T-helper 1 cell (primary cell): ENCODE results near the gene GHR.

Source experiments
- DNase-seq, 5 donors: peaks; one replicate each; pipeline ENCODE4 v3.0.0-alpha.2; 2012 to 2020

Gene GHR

DNA sequence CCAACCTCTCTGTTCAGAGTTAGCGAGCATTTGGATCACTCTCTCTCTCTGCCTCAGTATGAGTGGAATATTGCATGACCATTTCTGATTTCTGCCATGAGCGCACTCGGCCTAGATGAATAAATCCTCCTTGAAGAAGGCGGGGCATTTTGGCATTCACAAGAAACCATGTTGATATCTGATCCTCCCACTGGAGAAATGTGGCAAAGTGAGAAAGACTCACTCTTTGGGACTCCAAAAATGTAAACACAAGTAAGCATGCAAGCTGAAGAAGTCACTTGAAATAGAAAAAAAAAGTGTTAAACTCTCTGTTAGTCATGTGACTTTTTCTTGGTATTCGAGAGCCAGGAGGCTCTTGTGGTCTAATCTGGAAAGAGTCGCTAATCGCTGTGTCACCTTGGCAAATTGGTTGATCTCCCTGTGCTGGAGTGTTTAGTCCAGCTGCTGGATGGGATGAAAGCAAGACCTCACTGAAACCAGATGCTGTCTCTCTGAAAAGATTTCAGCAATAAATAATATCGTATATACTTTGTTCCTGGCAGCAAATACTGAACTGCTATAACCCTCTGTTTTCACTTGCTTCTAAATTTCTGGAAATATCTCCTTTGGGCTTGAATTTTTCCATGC lies 95.5 kb downstream of the GHR start:
- no peak for DNase-seq

GRCh38 chr5:42520203-42520602 lies 97.0 kb downstream of the GHR start:
- DNase-seq: no peak

GRCh38 chr5:42520957-42521356 lies 97.7 kb downstream of the GHR start:
- no peak for DNase-seq

DNA sequence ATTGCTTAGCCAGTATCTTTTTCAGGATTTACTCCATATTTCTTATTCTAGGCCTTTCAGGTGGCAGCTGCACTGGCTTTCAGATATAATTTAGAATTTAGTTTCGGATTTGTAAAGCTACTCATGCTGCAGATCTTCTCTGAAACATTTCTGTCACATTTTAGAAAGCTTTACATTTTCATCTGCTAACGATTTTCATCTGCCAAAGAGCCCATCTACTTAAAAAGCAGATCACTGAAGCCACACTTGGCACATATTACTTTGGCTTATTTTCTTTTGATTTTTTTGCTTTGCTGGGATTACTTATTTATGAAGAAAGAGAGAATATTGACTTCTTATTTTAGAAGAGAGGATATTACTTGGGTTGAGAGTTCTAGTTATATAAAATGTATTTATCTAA lies 98.2 kb downstream of the GHR start:
- no peak for DNase-seq

- no peak for DNase-seq
Observed at GRCh38 chr5:42522783-42523182, 99.5 kb downstream of the GHR start.

DNA sequence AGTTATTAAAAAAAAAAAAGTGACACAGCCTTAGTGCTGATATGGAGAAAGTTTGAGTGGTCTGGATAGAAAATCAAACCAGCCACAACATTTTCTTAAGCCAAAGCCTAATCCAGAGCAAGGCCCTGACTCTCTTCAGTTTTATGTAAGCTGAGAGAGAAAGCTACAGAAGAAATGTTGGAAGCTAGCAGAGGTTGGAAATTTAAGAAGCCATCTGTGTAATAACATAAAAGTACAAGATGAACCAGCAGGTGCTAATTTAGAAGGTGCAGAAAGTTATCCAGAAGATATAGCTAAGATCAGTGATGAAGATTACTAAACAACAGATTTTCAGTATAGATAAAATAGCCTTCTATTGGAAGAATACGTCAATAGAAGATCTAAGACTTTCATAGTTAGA lies 102.9 kb downstream of the GHR start:
- DNase-seq: no peak

DNA sequence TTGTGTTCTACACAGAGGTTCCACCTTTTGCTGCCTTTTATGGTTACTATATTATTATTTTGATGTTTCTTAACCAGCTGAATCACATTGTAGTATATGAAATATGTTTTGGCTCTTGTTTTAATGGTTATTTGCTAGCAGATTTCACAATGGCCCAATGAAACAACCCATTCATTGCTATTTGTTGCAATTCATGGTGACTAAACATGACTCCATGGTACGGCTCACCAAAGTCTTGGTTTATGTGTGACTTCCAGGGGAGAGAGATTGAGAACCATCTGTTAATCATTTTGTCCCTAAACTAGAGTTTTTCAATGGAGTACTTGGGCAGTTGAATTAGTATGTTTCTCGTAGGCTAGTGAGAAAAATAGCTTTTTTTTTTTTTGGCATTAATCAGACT lies 108.4 kb downstream of the GHR start:
- no peak for DNase-seq

GRCh38 chr5:42542106-42542505 lies 118.9 kb downstream of the GHR start:
- DNase-seq: no peak

DNA sequence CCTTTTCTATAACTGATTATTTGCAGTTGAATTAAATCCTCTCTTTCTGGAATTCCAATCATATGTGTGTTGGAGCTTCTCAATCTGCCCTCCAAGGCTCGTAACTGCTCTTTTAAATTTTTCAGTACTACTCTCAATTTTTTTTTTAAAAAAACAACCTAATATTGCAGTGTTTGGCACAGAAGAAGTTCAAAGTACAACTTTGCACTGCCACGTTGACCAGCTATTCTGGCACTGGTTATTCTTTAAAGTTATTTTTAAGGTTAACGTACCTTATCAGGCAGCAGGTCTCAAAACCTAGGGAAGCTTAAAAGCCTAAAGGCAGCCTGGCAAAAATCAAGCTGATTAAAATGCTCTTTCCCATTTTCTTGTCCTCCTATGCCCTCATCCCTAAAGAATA lies 120.5 kb downstream of the GHR start:
- DNase-seq: no peak

- no peak for DNase-seq
Observed at GRCh38 chr5:42545038-42545437, 121.8 kb downstream of the GHR start.

DNA sequence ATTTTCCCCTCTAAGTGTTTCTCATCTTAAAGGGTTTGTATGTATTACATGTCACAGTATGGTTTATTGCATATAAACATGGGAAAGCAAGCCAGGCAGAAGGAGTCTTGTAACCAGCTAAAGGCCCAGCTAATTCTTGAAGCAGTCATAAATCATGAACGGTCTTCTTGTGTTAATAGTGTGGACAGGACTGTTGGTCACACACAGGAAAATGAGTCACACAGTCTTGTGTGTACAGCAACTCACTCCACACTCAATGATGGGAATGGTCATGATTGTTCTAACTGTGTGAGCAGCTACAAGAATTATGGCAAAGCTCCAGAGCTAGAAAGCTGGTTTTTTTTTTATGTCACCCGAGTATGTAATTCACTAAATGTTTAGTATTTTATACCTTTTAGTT lies 123.9 kb downstream of the GHR start:
- no peak for DNase-seq

- DNase-seq: no peak
Observed at GRCh38 chr5:42547894-42548293, 124.7 kb downstream of the GHR start.

DNA sequence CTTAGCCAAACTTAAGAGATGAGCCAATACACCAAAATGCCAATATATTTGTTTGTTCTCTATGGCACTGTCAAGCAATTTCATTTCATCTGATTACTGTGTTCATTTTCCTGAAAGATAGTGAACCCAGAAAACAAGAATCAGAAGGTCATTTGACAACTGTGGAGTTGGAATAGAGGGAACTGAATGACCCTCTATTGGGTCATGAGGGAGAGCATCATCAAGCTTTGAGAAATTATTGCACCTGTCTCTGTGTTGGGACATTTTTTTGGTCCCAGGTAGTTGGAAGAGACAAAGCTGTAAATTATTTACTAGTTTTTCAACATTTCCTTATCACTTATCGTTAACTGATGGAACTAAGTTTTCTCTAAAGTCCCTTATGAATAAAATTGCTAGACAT lies 129.4 kb downstream of the GHR start:
- no peak for DNase-seq

DNA sequence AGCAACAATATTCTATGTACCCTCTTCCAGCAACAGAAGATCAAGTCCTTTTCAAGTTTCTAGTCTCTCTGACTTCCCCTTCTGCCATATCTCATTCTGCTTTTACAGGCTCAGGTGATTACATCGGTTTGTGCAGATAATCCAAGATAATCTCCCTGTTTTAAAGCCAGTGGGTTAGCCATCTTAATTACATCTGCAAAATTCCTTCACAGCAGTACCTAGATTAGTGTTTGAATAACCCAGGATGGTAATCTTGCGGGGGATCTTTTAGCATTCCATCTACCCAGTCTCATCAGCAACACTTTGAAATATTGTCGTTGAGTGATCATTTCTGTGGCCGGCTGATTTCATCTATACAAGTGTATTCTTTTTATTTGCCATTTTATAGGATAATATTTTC lies 130.2 kb downstream of the GHR start:
- DNase-seq: no peak

DNA sequence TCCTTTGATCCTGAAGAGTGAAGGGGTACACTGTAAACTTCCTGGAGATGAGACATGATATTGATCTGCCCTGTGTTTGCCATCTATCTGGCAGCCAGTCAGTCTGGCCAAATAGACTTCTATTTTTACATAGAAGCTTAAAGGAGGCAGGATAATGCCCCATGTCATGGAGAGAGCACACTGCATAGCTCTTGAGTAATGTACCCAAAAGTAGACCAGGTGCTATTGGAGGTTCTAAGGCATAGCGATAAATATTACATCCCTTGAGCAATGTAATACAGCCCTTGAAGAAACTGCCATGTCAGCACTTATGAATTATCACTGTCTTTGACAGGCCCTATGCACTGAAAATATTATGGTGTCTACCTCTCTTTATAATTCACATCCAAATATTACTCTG lies 131.8 kb downstream of the GHR start:
- no peak for DNase-seq

GRCh38 chr5:42555797-42556196 lies 132.6 kb downstream of the GHR start:
- DNase-seq: no peak

- DNase-seq: no peak
Observed at GRCh38 chr5:42557689-42558088, 134.4 kb downstream of the GHR start.

DNA sequence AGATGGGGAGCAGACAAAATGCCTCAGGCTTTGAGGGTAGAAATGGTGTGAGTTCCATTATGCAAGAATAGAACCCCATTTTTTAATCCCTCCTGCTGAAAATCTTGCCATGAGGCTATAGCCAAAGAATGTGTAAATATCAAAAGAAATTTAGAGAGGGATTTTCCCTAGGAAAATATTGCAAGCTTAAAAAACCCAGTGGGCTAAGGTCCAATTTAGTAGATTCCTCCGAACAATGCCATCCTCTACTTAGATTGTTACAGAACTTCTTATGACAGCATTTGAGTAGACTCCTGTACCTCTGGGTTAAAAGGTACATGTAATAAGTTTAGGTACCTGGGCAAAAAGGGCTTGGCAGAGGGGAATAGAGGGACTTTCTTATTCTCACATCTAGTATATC lies 138.4 kb downstream of the GHR start:
- no peak for DNase-seq

DNA sequence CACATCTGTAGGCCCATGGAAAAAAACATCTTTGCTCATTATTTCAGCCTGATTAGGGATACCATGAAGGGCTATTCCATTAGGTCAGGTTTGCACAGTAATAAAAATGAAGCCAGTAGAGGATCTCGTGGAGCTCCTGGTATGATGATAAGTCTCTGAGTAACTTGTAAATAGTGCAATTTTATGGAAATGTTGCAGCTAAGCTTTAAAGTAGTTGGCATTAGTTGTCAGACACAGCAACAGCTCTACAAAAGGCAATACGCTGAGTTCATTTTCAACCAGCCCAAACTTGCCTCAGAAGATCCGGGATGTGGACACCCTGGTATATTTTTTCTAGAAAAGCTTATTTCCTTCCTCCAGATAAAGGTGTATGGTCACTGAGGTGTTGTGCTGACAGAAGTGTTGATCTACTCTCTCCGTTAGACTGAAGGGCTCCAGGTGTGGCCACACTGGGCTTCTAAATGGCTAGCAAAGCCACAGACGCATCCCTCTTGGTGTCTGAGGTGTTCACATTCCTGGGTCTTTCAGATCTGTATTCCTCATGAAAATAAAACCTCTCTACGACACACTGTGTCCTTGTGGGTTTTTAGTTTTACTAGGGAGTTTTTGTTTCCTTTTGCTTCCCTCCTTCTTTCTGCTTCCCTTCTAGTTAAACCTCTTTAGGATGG lies 141.6 kb downstream of the GHR start:
- no peak for DNase-seq

DNA sequence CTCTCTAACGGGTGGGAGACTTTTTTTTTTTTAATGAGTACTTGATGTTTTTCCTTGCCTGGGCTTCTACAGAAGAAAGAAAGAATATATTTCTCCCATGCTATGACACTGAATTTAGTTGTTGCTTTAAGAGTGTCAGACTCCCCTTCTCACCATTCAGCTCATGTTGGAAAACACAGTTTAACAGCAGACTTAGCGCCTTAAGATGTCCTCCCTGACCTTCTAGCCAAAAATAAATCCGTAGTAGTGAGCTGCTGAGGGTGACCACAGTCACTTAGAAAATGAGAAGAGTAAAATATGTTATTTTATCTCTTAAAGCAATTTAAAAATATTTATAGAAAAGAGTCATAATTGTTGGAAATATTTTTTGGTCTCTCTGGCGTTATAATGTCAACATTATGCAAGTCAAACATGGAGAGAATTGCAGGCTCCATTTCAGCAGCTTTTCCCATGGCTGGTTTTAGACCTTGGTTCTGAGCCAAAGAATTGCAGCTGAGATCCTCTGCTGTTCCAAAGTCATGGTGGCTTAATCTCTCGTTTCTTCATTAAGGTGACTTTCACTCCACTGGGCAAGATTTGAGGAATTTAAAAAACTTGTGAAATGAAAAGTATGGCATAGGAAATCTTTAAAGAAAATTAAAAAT lies 143.5 kb downstream of the GHR start:
- no peak for DNase-seq

DNA sequence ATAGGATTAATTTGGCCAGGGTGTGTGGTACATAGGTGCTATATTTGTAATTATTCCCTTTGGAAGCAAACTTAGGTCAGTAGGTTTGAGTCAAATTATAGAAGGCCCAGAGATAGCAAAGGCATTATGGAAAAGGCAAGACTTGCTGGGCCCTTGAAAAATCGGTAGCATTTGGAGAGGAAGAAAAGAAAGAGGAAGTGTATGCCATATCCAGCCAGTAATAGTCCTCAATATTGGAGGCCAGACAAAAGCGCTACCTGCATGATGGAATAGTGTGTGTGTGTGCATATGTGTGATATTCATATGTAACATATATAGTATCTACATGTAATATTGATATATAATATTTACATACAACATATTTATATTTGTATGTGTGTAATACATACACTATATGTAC lies 146.1 kb downstream of the GHR start:
- DNase-seq: no peak

DNA sequence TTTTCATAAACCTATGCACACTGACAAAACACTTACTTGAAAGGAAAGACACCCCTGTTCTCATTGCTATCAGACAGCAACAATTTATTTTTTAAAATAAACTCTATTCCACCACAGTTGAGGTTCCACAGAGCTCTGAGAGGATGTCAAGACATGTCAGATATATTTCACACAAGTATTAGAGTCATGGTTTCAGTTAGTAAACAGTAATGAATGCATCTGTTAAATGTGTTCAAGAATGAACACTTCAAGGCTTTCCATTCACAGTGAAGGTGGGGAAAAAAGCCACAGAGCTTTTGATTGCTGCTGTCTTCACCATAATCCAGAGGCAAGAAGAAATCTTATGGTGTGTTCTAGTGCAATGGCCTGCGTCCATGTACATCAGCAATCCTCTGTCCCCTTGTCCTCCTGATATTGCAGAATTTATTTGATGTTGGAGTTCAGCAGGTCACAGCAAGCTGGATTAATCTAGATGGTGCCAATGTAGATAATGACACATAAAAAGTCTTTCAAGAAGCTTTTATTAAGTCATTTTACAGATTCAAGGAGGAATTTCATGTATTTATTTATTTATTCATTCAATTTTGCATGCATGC lies 146.8 kb downstream of the GHR start:
- no peak for DNase-seq

DNA sequence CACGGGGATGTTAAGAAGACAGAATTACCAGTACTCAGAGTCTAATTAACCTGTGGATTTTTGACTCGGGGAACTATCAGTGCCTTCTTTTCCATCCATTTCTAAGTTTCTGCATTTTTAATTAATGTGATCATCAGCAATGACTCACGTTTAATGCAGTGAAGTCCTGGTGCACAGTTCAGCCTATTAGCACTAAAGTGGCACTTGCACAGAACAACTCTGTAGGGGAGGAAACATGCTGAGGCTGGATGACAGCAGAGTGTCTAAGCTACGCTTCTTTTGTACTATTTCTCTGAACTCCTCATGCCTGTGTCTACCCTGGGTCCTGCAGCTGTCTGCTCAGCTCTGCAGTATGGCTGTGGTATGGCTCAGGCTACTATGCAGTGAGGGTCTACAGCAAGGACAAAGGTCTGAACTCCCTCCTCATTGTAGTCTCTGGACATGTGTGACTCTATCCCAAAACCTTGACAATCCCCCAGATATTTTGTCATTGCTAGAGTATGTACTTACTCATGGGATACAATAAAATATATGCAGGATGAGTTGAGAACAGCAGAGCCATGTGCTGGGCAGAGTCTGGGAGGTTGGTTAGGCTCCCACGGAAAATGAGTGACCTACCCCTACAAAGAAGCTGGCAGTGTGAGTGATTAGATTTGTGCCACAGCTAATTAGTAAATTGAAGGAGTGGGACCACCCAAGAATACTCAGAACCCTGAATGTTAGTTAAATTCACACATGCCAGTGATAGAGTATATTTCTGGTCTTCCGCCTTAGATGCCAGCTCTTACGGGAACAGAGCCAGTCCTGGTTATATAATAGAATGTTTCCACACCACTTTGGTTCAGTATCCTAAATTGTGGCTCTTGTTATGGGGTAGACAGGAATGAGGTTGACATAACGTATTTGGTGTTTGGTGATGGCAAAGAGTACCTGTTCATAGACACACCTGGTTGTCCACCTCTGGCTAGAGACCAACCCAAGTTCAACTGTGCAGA lies 148.0 kb downstream of the GHR start:
- DNase-seq: no peak
